IMR-90 (cell line): Measurements from ENCODE around the gene RASSF8. TPM values are rescaled to one million over a fixed set of nuclear protein-coding genes. Genes with fewer than 3 reads are reported as not detected.

Experiments
- ATAC-seq: fragments of 200-7000 bp; cut with Tn5 transposase; 2 replicates; pipeline ENCODE4 v1.9.1; 2020; ENCODE audit warnings: low read depth, mild to moderate bottlenecking, moderate library complexity
- BruUV-seq: library from RNA; stranded (reverse); fragments of 400-500 nt; replicated peaks from 2 replicates; lab custom pipeline; 2021; lab: Mats Ljungman, UMichigan
- CTCF ChIA-PET: fragments of 300-600 bp; formaldehyde crosslinking; extraction: SDS; loops from one replicate; lab custom pipeline; 2021; ENCODE audit warnings: antibody characterized with exemption; lab: Yijun Ruan, JAX
- POLR2A ChIA-PET: fragments of 300-600 bp; sonication (Branson Sonifier 250); formaldehyde crosslinking; loops from one replicate; lab custom pipeline; 2022; ENCODE audit warnings: antibody characterized with exemption; ENCODE audit not compliant: unreplicated experiment; lab: Charles Lee
- DNase-seq: peaks from one replicate; pipeline ENCODE4 v3.0.0; 2013
- H2AFZ ChIP-seq: replicated peaks from 2 replicates; pipeline ENCODE3; 2013; ENCODE audit warnings: low read length, mild to moderate bottlenecking; ENCODE audit not compliant: poor library complexity
- H2AK5ac ChIP-seq: 2 replicates; pipeline ENCODE4 v1.6.1; 2013; ENCODE audit warnings: low read depth, low read length, inconsistent platforms
- H2AK9ac ChIP-seq: replicated peaks from 2 replicates; pipeline ENCODE3; 2013; ENCODE audit warnings: mild to moderate bottlenecking, low read depth, low read length, moderate library complexity; ENCODE audit not compliant: poor library complexity
- H2BK120ac ChIP-seq: 2 replicates; pipeline ENCODE4 v1.6.1; 2013; ENCODE audit warnings: low read depth, low read length, inconsistent platforms
- H2BK15ac ChIP-seq: 3 replicates; pipeline ENCODE4 v1.6.1; 2013; ENCODE audit warnings: low read depth, low read length, inconsistent platforms
- H2BK20ac ChIP-seq: 2 replicates; pipeline ENCODE4 v1.6.1; 2013; ENCODE audit warnings: low read depth, mild to moderate bottlenecking, inconsistent platforms, low read length, moderate library complexity
- H2BK5ac ChIP-seq: 2 replicates; pipeline ENCODE4 v1.6.1; 2013; ENCODE audit warnings: mild to moderate bottlenecking, low read depth, low read length, inconsistent platforms; ENCODE audit not compliant: poor library complexity, severe bottlenecking
- H3K14ac ChIP-seq: replicated peaks from 2 replicates; pipeline ENCODE4 v1.6.1; 2013; ENCODE audit warnings: low read depth, low read length, inconsistent platforms
- H3K18ac ChIP-seq: 2 replicates; pipeline ENCODE4 v1.6.1; 2013; ENCODE audit warnings: low read depth, low read length, control low read depth
- H3K23ac ChIP-seq: 2 replicates; pipeline ENCODE4 v1.6.1; 2013; ENCODE audit warnings: low read depth, low read length, inconsistent platforms
- H3K27ac ChIP-seq: 2 replicates; pipeline ENCODE4 v1.5.1; 2013; ENCODE audit warnings: mild to moderate bottlenecking, control low read depth, low read length; ENCODE audit not compliant: insufficient read depth
- H3K27me3 ChIP-seq: 2 replicates; pipeline ENCODE4 v1.6.1; 2013; ENCODE audit warnings: low read length; ENCODE audit not compliant: control insufficient read depth, insufficient read depth
- H3K36me3 ChIP-seq: 2 replicates; pipeline ENCODE4 v1.6.1; 2013; ENCODE audit warnings: low read length, mixed read lengths; ENCODE audit not compliant: control insufficient read depth, insufficient read depth
- H3K4ac ChIP-seq: 2 replicates; pipeline ENCODE4 v1.6.1; 2013; ENCODE audit warnings: low read depth, low read length, inconsistent platforms
- H3K4me1 ChIP-seq: 2 replicates; pipeline ENCODE4 v1.6.1; 2013; ENCODE audit warnings: low read length, mixed read lengths; ENCODE audit not compliant: control insufficient read depth, insufficient read depth
- H3K4me2 ChIP-seq: 2 replicates; pipeline ENCODE4 v1.6.1; 2013; ENCODE audit warnings: low read depth, mild to moderate bottlenecking, control low read depth, low read length, moderate library complexity
- H3K4me3 ChIP-seq: 2 replicates; pipeline ENCODE4 v1.5.1; 2013; ENCODE audit warnings: low read depth, mild to moderate bottlenecking, control low read depth, low read length, moderate library complexity; ENCODE audit not compliant: insufficient read depth
- H3K56ac ChIP-seq: 2 replicates; pipeline ENCODE4 v1.6.1; 2013; ENCODE audit warnings: low read length, inconsistent platforms; ENCODE audit not compliant: insufficient read depth; ENCODE audit errors: extremely low read depth
- H3K79me1 ChIP-seq, 2 experiments: 2 replicates each; pipeline ENCODE4 v1.6.1; 2013; ENCODE audit warnings: low read length in 2 of 2, inconsistent platforms in 1 of 2, low read depth in 1 of 2
- H3K9ac ChIP-seq: 2 replicates; pipeline ENCODE4 v1.6.1; 2013; ENCODE audit warnings: low read depth, low read length, control low read depth
- H3K9me1 ChIP-seq: 2 replicates; pipeline ENCODE4 v1.6.1; 2013; ENCODE audit warnings: low read length, inconsistent platforms; ENCODE audit not compliant: insufficient read depth
- H3K9me3 ChIP-seq: 2 replicates; pipeline ENCODE4 v1.6.1; 2013; ENCODE audit warnings: low read length; ENCODE audit not compliant: control insufficient read depth, insufficient read depth
- H4K20me1 ChIP-seq: 2 replicates; pipeline ENCODE4 v1.6.1; 2013; ENCODE audit warnings: low read length, inconsistent platforms; ENCODE audit not compliant: insufficient read depth
- H4K5ac ChIP-seq: 2 replicates; pipeline ENCODE4 v1.6.1; 2013; ENCODE audit warnings: mild to moderate bottlenecking, low read depth, low read length, control low read depth
- H4K8ac ChIP-seq, 2 experiments: 2 replicates each; pipeline ENCODE4 v1.6.1; 2013; ENCODE audit warnings: low read depth in 2 of 2, low read length in 2 of 2, control low read depth in 1 of 2, inconsistent platforms in 1 of 2
- H4K91ac ChIP-seq: 2 replicates; pipeline ENCODE4 v1.6.1; 2013; ENCODE audit warnings: low read depth, low read length, inconsistent platforms; ENCODE audit not compliant: insufficient read depth
- CEBPB ChIP-seq: IDR thresholded peaks from 2 replicates; pipeline ENCODE4 v1.6.1; 2012; ENCODE audit warnings: low read depth, low read length, improper control_type of control experiment
- FOS ChIP-seq: fragments of 150-350 bp; IDR thresholded peaks from 2 replicates; pipeline ENCODE4 v1.6.1; 2016; ENCODE audit warnings: low read depth, low read length
- USF2 ChIP-seq: fragments of 150-350 bp; IDR thresholded peaks from 2 replicates; pipeline ENCODE4 v1.6.1; 2017; ENCODE audit warnings: mild to moderate bottlenecking, antibody characterized with exemption, low read length, low read depth
- WGBS, 2 experiments: methylation state at CpG; one replicate each; pipeline versions ENCODE4 v1.1.5 to v1.1.7; 2013; ENCODE audit warnings: missing lambda C conversion rate in 2 of 2; ENCODE audit not compliant: insufficient read length in 1 of 2; ENCODE audit errors: extremely low coverage in 2 of 2; 5-methylcytosine and 5-hydroxymethylcytosine counted together
- dilution Hi-C: fragments of 300-500 bp; cut with HindIII; formaldehyde crosslinking; loops from one replicate; pipeline ENCODE4 v1.14.3; 2018; ENCODE audit warnings: low sequenced_read_pairs; ENCODE audit not compliant: unreplicated experiment
- in situ Hi-C: fragments of 300-500 bp; cut with MboI; formaldehyde crosslinking; loops from 3 replicates; pipeline ENCODE4 v1.14.3; 2019; ENCODE audit warnings: low sequenced_read_pairs, inconsistent platforms, mixed read lengths
- intact Hi-C: fragments of 100-400 bp; cut with micrococcal nuclease; formaldehyde crosslinking; loops from 2 replicates; pipeline ENCODE4 v1.10.0; 2022
- polyA plus RNA-seq, 3 experiments: library from polyadenylated mRNA; depleted of rRNA; stranded (reverse); fragments of >200 nt; gene quantifications; 2 replicates each; pipeline ENCODE4 v1.2.3, GENCODE V29; 2012; ENCODE audit warnings: low replicate concordance in 1 of 3
- total RNA-seq: library from RNA; depleted of rRNA; stranded (reverse); fragments of >200 nt; gene quantifications from 2 replicates; pipeline ENCODE4 v1.2.3, GENCODE V29; 2012

Gene RASSF8
- total and polyA plus RNA-seq, 2 of the 4 experiments (the other 2 are of a cell fraction): 10.8 to 50.5 TPM

DNA sequence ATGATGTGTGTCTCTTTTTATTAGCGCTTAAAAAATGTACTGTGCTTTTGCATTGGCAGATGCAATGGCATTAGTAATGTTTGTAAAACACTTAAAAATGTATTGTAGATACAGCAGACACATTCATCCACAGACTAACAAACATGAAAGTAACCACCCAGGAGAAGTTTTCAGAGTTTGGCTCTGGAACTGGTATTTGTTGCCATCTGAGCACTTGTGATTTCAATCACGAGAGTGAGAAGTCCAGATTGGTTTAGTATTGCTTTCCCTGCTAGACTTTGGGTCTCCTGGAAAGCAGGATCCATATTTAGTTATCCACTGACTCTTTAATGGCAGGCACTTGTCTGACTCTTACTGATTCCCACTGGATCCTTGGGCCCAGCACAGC, 13.2 kb downstream of the RASSF8 start:
- DNase-seq: no peak
- no peak overlapping the region for H4K8ac ChIP-seq
- BruUV-seq: no TSS peak
- TF ChIP-seq CEBPB (no peak), USF2 (no peak), FOS (no peak)
- peaks cover 19 to 85% of the 10 kb centered on the region in 2 experiments for H3K79me1 ChIP-seq
- no peaks in the 10 kb centered on the region for H3K27me3 ChIP-seq
- CTCF ChIA-PET: no interaction called here
- intact Hi-C loops: no loop called here
- H3K56ac ChIP-seq: no peak overlapping the region
- H4K5ac ChIP-seq: no peak overlapping the region
- no peak overlapping the region for H2AK9ac ChIP-seq
- no peak overlapping the region for H2BK5ac ChIP-seq
- H3K23ac ChIP-seq: no peak overlapping the region
- WGBS, 2 experiments: no CpG with 5 or more reads among the region's 2 CpGs
- H3K9me1 ChIP-seq: peaks cover 27% of the 10 kb centered on the region
- H3K9me3 ChIP-seq: no peaks in the 10 kb centered on the region
- no peak for ATAC-seq
- in situ Hi-C loops: no loop called here
- no peak overlapping the region for H3K4me3 ChIP-seq
- H3K36me3 ChIP-seq: peaks cover 5% of the 10 kb centered on the region; the same call in 1 of the 2 replicates
- POLR2A ChIA-PET: no interaction called here
- peaks cover 11% of the 10 kb centered on the region for H3K4me1 ChIP-seq
- H2BK120ac ChIP-seq: no peak overlapping the region
- peaks cover 78% of the 10 kb centered on the region for H4K20me1 ChIP-seq
- H2BK15ac ChIP-seq: no peak overlapping the region
- no peak overlapping the region for H2AFZ ChIP-seq
- H3K9ac ChIP-seq: no peak overlapping the region
- no peak overlapping the region for H2BK20ac ChIP-seq
- H3K27ac ChIP-seq: no peak overlapping the region
- H2AK5ac ChIP-seq: no peak overlapping the region
- no peak overlapping the region for H3K18ac ChIP-seq
- no peak overlapping the region for H3K14ac ChIP-seq
- no peak overlapping the region for H4K91ac ChIP-seq
- dilution Hi-C loops: no loop called here
- H3K4ac ChIP-seq: no peak overlapping the region
- no peak overlapping the region for H3K4me2 ChIP-seq
